ENCODE data around the gene HRH4.

- TF ChIP-seq CTCF (IDR thresholded peaks at IDR 0.05 in 8 of 11, conservative IDR thresholded peaks at IDR 0.05 in 3 of 11) (no peak), POLR2AphosphoS5 (IDR thresholded peaks at IDR 0.05) (no peak)
Observed at GRCh38 chr18:24417480-24417879, 43.0 kb upstream of the HRH4 start.
